ENCODE measurements around the gene POLR1E. TPM values are rescaled to one million over a fixed set of nuclear protein-coding genes. Genes with fewer than 3 reads are reported as not detected.

POLR1E gene
- total RNA-seq, 2 donors from 2014 or later, result 15.0 to 29.7 TPM

DNA sequence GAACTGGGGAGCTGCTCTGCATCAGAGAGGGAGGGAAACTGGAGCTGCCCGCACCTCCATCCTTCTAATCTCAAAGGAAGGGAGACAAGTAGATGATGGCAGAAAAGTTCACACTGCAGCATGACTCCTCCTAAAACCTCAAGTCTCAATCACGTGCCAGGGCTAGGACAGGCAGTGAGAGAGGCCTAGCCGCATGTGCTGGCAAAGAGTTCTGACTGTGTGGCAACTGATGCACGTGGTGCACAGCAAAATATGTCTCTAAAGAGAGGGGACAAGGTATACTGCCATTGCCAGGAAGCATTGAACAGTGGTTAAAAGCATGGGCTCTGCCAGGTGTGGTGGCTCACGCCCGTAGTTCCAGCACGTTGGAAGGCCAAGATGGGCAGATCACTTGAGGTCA, 52.4 kb downstream of the POLR1E start:
- H3K9me3 ChIP-seq, result no peaks in the 10 kb centered on the region
- TF ChIP-seq CTCF (IDR thresholded peaks at IDR 0.05), result no peak
- peaks cover 17% of the 10 kb centered on the region for H3K36me3 ChIP-seq
- H3K4me1 ChIP-seq (ENCODE audit: control insufficient read depth in 1 of 2, low read depth in 2 of 2), result peaks cover 0 to 6% of the 10 kb centered on the region in 2 donors
- DNase-seq (ENCODE audit: low spot score) (no peak), ATAC-seq (ENCODE audit: insufficient number of reproducible peaks, low FRiP score, low read depth) (no peak)
- no peak overlapping the region for H3K4me3 ChIP-seq
- no peak overlapping the region for H3K27ac ChIP-seq
- no peaks in the 10 kb centered on the region for H3K27me3 ChIP-seq (replicated peaks; ENCODE audit: insufficient read depth)

- no peaks in the 10 kb centered on the region for H3K27me3 ChIP-seq (replicated peaks; ENCODE audit: insufficient read depth)
- ATAC-seq (ENCODE audit: insufficient number of reproducible peaks, low FRiP score, low read depth), result no peak
- no peak overlapping the region for H3K27ac ChIP-seq
- TF ChIP-seq CTCF (IDR thresholded peaks at IDR 0.05), result no peak
- peaks cover 0 to 6% of the 10 kb centered on the region in 2 donors for H3K4me1 ChIP-seq (ENCODE audit: control insufficient read depth in 1 of 2, low read depth in 2 of 2)
- no peak overlapping the region for H3K4me3 ChIP-seq
- peaks cover 17% of the 10 kb centered on the region for H3K36me3 ChIP-seq
- no peaks in the 10 kb centered on the region for H3K9me3 ChIP-seq
- no peak for DNase-seq (ENCODE audit: low spot score)
Observed at GRCh38 chr9:37539634-37540033, 53.9 kb downstream of the POLR1E start.

DNA sequence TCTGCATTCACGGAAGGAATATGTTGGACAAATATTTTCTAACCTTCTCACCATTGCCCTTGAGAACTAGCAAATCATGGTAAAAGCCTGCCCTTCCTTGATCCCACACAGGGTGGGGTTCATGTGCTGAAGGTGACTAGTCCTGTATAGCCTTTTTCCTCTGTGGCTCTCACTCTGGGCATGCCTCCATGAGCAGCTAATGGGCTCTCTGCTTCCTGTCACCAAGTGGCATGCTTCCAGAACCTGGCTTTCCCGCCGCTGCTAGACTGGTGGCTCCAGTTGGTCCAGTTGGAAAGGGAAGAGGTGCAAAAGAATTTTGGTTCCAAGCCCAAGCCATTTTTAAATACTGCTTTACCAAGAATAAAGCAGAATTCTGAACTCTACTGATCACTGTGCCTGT, 54.9 kb downstream of the POLR1E start:
- no peak overlapping the region for H3K27ac ChIP-seq
- DNase-seq (ENCODE audit: low spot score), result no peak
- TF ChIP-seq CTCF (IDR thresholded peaks at IDR 0.05), result no peak
- H3K27me3 ChIP-seq (replicated peaks; ENCODE audit: insufficient read depth), result no peaks in the 10 kb centered on the region
- peaks cover 0 to 6% of the 10 kb centered on the region in 2 donors for H3K4me1 ChIP-seq (ENCODE audit: control insufficient read depth in 1 of 2, low read depth in 2 of 2)
- ATAC-seq (ENCODE audit: insufficient number of reproducible peaks, low FRiP score, low read depth), result no peak
- H3K4me3 ChIP-seq, result no peak overlapping the region
- H3K36me3 ChIP-seq, result peaks cover 17% of the 10 kb centered on the region
- H3K9me3 ChIP-seq, result no peaks in the 10 kb centered on the region

GRCh38 chr9:37541465-37541864, 55.7 kb downstream of the POLR1E start:
- ATAC-seq (ENCODE audit: insufficient number of reproducible peaks, low FRiP score, low read depth) (no peak), DNase-seq (ENCODE audit: low spot score) (no peak)
- no peaks in the 10 kb centered on the region for H3K27me3 ChIP-seq (replicated peaks; ENCODE audit: insufficient read depth)
- H3K36me3 ChIP-seq, result peaks cover 13% of the 10 kb centered on the region
- no peak overlapping the region for H3K4me3 ChIP-seq
- H3K27ac ChIP-seq, result no peak overlapping the region
- TF ChIP-seq CTCF (IDR thresholded peaks at IDR 0.05), result no peak
- no peaks in the 10 kb centered on the region for H3K9me3 ChIP-seq
- H3K4me1 ChIP-seq (ENCODE audit: control insufficient read depth in 1 of 2, low read depth in 2 of 2), result peaks cover 0 to 6% of the 10 kb centered on the region in 2 donors

- Histone ChIP-seq H3K4me3 (no peak overlapping the region), H3K27ac (no peak overlapping the region), H3K27me3 (replicated peaks; ENCODE audit: insufficient read depth) (no peaks in the 10 kb centered on the region), H3K4me1 (ENCODE audit: control insufficient read depth in 1 of 2, low read depth in 2 of 2) (peaks cover 0 to 6% of the 10 kb centered on the region in 2 donors), H3K9me3 (no peaks in the 10 kb centered on the region), H3K36me3 (peaks cover 11% of the 10 kb centered on the region)
- DNase-seq (ENCODE audit: low spot score), result no peak
- ATAC-seq (ENCODE audit: insufficient number of reproducible peaks, low FRiP score, low read depth), result no peak
- TF ChIP-seq CTCF (IDR thresholded peaks at IDR 0.05), result no peak
Observed at GRCh38 chr9:37542488-37542887, 56.7 kb downstream of the POLR1E start.
